Activated CD4-positive, alpha-beta T cell treated with anti-CD3 and anti-CD28 coated beads for 24 hours (primary cell): ENCODE measurements around the gene ZP1.
"Not testable (repeated sequence)": the region's sequence is repeated elsewhere in the genome, so short reads cannot be mapped to it uniquely, and the experiment has no call there.

Experiments
- DNase-seq, 2 donors: peaks; one replicate each; pipeline ENCODE4 v3.0.0-alpha.2; 2020; ENCODE audit warnings: low read depth in 2 of 2

ZP1 gene

DNA sequence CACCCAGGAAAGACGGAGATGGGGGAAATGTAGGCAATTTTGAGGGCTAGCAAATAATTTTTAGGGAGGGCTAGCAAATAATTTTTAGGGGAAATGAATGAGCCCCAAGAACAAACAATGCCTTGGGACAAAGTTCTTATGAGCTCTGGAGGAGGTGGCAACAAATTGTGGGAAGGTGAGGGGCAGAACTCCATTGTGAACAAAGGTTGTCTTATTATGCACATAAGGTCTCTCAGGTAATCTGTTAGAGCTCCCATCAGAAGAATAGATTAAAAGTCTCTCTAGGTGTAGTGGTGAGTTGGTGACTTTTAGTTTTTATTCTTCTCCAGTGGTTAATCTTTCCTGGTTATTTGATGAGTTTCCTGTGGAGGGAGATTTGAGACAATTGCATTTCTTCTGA, 41.5 kb downstream of the ZP1 start:
- DNase-seq, result no peak

DNA sequence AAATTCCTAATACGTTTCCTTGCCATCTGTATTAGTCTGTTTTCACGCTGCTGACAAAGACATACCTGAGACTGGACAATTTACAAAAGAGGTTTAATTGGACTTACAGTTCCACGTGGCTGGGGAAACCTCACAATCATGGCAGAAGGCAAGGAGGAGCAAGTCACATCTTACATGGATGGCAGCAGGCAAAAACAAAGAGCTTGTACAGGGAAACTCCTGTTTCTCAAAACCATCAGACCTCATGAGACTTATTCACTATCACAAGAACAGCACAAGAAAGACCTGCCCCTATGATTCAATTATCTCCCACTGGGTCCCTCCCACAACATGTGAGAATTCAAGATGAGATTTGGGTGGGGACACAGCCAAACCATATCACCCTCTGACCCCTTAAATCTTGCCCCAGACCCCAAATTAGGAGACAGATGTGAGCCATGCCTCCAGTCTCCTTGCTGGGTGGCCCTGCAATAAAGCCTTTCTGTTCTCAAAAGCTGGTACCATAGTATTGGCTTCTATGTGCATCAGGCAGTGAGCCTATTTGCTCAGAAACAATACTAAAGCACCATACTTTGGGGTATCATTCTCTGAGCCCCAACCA, 42.4 kb downstream of the ZP1 start:
- not testable (repeated sequence) for DNase-seq

DNA sequence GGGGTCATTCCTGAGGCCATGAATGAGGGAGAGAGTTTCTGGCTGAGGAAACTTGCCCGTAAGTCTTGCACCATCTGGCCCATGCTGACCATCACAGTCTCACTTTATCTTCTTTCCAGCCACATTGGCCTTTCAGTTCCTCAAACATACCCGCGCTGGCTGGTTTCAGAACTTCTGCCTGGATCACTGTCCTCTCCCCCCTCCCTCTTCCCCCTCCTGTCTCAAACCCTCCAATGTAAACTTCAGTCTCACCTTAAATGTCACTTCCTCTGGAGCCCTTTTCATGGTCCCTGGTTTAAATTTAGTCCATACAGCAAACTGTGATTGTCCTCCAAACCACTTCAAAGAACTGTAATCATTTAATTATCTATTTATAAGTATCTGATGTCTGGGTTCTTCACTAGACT, 42.9 kb downstream of the ZP1 start:
- no peak for DNase-seq

DNA sequence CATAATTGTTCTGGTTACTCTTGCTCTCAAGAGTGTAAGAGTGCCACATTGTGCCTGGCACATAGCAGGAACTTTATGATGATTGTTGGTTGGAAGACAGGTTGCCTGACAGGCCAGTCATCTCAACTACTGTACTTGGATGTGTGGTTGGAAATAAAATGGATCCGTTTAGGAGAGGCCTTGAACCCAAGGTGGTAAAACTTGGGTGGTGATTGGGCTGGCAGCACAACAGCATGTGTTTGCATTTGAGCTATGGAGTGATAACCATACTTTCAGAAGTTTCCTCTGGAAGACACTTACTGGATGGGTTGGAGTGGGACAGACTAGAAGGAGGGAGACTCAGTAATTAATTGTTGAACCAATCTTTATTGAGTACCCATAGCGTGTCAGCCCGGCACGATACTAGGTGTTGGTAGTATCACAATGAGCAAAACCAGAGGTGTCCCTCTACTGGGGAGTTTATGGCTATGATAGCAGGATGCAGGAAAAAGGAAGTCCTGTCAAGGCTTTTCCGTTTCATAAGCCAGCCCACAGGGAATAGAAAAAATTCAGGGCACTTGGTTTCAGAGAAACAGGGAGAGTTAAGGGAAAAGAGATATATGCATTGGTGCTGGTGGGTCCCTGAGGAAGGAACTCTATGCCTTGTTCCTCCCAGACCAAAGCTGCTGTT, 43.5 kb downstream of the ZP1 start:
- no peak for DNase-seq

DNA sequence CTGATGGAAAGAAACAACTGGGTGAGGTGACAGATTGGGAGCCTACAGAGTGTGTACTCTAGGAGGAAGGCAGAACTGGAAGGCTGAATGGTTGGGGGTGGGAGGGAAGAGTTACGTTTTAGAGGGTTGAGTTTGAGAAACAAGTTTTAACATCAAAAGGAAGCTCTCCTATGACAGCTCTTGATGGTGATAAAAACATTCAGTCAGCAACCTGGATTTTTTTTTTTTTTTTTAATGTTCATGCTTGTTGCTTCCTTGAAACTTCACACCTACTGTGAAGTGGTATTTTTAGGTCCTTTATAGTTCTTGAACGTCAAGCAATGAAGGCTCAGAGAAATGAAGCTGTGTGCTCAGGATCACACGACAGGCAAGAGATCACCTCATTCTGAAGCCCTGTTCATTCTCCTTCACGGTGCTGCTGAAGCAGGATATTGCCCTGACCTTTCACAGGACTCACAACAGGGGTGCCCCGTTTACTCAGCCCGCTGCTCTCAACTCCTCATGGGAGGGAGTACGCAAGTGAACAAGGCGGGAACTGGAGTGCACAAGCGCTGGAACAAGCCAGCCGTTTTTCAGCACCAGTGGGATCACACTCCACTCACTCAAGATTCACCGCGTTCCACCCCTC, 45.0 kb downstream of the ZP1 start:
- no peak for DNase-seq

DNA sequence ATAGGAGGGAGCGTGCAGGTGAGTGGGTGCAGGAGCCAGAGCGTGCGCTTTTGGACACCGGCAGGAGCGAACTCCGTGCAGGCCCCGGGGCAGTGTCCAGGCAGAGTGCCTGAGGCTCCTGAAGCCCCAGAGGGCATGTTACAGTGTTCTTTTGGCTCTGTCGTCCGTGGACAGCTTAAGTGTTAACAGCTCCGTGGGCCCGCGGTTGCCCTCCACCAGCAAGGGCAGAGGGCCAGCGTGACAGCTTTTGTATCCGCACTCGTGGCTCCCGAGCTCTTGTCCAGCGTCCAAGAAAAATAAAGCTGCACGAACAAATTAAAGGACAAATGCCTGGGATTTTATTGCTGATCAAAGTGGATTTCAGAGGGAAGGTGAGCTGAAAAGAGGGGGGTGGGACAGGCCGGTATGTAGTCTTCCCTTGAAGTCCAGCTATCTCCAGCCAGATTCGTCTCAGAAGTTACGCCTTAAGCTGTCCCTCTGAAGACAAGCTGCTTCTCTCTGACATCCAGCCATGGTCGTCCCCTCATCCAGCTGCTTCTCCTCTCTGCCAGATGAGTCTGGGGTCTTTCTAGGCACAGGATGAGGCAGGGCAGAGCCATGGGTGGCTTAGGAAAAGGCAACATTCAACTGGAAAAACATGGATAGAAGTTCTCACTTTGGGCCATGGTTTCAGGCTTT, 45.6 kb downstream of the ZP1 start:
- DNase-seq, result no peak

DNA sequence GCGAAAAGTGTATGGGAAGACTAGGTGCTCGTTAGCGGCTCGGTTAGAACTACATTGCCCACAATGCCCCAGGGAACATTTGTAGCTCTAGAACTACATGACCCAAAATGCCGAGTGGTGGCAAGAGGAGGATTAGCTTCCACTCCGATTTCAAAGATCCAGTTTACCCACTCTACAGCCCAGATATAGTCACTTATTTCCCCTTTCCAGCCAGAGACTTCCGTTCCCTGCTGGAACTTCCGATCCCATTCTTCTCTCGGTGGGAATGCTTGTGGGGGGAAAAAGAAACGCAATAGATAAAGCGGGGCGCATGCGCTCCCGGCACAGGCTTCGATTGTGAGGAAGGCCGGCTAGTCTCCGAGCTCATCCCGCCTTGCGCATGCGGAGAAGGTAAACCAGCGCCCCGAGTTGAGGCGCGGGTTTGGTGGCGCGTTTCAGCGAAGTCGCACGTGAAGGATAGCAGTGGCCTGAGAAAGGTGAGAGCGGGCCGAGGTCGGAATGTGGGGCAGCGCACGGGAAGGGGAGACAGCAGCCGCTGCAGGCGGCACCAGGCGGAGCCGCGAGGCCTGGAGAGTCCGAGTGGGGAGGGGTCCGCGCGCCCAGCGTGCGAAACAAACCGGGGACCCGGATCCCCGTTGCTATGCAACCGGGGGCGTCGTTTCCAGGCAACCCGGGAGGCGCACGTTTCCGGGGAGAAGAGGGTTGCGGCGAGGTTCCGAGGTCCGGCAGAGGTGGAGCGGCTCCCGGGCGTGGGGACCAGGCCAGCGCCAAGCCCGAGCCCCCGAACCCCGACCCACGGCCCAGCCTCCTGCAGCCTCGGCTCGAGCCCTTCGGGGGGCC, 46.7 kb downstream of the ZP1 start, which contains the start of gene TMEM109:
TMEM109 (plus strand) TSS at position 366 of the 840 bp plus-strand sequence. CDS start 5,536 bp downstream, outside the sequence.
- peak; percentile 76 to 80 for DNase-seq

DNA sequence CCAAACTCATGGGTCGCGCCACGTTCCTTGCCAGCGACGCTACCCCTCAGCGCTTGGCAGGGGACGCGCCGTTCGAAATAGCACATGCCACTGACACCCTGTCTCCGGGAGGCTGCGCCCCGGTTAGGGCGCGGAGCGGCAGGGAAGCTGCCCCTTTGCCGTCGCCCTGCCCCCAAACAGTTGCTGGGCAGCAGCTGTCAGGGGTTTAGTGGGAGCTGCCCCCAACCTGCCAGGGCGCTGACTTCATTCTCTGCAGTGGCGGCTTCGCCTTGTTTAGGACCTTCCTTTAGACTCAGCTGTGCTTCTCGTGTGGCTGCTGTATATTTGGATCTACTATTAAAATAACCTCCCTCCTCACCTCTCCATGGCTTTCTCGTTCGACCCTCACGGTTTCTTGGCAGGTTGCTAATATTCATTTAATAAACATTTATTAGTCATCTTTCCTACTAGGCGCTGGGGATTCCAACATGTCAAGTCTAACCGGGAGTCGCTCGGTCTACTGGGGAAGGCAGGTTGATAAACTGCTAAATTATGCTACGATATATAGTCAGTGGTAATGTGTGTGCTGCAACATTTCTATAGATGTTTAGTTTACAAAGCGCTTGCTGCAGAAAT, 47.4 kb downstream of the ZP1 start:
- no peak for DNase-seq

DNA sequence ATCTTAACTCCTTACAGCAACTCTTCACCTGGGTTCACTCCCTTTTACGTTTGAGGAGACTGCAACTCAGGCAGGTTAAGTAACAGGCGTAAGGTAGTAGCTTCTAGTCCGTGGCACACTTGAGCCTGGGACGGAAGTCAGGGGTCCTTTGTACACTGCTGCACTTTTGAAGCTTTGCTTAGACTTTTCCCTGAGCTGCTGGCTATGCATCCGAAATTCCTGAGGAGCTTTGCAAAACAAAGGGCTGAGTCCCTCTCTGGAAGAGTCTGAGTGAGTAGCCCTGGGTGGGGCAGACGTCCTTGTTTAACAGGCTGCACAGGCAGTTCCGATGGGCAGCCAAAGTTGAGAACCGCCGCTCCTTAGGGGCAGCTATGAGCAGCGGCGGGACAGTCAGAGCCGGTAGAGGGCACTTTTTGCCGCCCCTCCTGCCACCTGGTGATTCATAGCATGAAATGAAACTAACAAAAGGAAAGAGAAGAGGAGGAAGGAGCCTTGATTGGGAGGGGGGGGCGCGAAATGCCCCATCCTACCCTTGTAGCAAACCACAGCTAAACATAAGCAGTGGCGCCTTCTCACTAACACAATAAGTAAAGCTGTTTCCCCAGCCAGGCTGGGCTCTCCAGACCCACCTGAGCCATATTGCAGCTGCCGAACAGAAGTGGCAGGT, 48.0 kb downstream of the ZP1 start:
- DNase-seq, result peak; percentile 49 to 57

DNA sequence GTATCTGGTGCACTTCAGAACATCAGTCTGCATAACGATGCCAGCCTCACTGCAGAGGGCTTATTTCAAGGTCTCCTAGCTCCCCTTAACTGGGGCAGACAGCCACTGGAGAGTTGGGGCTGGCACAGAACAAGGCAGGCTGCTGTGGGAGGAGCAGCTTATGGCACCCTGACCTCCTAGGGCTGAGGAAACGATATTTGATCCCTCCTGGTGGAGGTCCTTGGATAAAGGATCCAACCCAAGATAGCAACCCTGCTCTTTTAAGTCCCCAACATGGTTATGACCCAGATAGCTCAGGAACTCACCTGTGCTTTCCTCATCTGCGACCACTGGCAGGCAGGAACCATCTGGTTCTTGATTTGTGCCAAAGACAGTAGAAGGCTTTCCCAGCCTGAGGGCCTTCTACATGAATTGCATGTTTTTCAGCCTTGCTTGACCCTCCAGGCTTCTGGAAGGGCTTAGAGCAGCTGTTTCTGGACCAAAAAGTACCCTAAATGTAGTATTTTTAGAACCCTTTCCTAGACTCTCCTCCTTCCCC, 49.4 kb downstream of the ZP1 start:
- no peak for DNase-seq

DNA sequence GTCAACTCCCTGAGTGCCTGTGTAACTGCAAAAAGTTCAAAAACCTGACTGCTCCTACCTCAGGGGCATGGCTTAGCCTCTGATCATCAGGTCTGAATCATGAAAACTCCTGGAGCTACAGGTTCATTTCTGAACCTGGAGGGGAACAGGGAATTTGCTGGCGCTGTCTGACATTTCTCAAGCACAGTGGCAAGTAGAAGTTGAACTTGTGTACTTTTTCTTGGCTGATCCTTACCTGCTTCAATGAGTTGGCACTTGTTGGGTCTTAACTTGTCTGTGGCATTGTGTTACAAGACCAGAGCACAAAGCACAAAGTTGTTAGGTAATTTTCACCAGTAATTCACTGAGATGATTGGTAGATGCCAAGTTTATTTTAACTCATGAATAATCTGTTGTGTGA, 49.9 kb downstream of the ZP1 start:
- DNase-seq, result no peak

DNA sequence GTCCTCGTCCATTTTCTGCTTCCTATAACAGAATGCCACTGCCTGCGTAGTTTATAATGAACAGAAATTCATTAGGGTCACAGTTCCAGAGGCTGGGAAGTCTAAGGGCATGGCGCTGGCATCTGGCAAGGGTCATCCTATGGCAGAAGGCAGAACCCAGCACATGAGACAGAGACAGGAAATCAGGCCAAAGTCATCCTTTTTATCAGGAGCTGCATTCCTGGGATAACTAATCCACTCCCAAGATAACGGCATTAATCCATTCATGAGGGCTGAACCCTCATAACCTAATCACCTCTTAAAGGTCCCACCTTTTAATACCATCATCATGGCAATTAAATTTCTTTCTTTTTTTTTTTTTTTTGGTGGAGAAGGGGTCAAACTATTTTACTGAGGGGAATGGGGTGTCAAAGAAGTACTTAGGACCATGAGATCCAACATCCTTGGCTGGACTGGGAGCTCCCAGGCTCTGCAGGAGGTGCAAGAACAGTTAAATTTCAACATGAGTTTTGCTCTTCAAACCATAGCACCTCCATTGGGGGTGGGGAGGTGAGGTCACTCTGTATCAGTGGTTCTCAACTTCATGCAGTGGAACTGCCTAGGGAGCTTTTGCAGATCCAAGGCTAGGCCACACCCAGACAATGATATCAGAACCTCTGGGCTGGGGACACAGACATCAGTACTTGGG, 51.1 kb downstream of the ZP1 start:
- DNase-seq, result no peak

DNA sequence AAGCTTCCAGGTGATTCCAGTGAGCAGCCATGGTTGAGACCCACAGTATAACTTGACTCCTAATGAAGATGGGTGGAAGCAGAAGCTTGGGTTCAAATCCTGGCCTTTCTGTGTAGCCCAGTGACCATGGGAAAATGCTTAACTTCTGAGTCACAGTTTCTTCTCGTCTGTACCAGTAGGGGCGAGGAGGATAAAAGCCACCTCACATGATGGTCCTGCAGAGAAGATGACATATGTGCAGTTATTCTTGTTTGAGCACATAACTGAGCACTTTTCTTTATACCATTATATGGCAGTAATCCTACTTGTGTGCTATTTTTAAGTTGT, 51.6 kb downstream of the ZP1 start:
- DNase-seq, result no peak

DNA sequence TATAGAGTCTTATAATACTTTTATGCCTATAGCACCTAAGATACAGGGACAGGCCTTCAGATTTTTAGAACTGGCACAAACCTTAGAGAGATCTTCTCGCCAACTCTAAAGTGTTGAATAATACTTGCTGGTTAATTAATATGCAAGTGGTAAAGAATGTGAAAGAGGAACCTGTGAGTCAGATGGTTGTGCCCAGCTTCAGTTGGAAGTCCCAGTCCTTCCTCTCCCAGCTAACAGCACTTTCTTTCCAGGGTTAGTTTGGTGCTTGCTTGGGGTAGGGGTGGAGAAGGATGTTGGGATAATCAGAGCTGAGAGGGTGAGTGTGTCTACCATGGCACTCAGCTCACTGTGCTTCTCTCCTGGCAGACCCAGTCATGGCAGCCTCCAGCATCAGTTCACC, 52.0 kb downstream of the ZP1 start:
- no peak for DNase-seq

DNA sequence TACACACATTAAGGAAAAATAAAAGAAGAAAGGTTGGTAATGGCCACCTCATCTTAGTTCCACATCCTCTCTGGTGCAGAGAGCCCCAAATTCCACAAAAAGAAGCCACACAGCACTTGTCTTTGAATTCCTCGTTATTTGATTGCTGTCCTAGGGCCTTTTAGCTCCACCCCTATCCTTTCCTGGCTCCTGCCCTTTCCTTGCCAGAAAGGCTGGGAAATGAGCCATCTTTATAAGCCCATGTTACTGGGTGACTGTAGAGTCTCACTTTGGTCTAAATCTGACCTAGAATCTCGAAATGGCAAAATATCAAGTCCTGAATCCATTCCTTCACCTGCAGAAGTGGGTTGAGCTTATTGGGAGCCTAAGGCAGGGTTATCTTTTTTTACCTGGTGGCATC, 52.6 kb downstream of the ZP1 start:
- DNase-seq, result no peak

DNA sequence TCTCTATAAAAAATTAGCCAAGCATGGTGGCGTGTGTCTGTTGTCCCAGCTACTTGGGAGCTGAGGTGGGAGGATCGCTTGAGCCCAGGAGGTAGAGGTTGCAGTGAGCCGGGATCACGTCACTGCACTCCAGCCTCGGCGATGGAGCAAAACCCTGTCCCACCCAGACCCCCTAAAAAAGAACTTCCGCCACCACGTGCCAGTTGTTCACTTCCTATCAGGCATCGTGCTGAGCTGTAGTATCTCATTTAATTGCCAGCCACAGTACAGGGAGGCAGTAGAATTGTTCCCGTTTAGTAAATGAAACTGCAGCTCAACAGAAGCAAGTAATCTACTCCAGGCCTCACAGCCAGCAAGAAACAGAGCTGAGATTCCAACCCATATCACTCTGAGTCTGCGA, 53.9 kb downstream of the ZP1 start:
- no peak for DNase-seq

DNA sequence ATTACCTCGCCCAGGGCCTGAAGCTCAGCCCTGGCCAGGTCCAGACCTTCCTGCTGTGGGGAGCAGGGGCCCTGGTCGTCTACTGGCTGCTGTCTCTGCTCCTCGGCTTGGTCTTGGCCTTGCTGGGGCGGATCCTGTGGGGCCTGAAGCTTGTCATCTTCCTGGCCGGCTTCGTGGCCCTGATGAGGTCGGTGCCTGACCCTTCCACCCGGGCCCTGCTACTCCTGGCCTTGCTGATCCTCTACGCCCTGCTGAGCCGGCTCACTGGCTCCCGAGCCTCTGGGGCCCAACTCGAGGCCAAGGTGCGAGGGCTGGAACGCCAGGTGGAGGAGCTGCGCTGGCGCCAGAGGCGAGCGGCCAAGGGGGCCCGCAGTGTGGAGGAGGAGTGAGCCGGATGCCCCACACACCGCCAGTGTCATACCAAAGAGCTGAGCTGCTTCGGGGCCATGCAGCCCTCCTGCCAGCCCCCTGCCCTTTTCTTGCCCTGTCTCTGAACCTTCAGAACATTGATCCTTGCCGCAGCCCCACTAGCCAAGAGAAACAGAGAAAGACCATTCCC, 54.5 kb downstream of the ZP1 start:
- no peak for DNase-seq

DNA sequence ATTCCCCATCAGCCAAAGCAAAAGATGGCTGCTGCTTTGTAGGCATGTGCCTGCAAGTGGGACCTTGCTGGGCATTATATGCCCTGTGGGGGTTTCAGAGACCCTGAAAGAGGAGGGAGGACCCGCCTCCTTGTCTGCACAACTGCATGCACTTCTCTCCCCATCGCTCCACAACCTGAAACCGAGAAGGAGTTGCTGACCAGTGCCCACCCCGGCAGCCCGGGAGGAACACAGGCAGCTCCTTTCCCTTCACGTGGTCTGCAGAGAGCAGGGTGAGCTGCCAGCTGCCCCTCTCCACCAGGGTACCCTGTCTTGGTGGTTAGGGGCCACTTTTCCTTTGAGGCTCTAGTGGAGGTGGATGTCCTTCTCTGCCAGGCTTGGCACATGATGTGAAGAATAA, 55.6 kb downstream of the ZP1 start:
- no peak for DNase-seq

DNA sequence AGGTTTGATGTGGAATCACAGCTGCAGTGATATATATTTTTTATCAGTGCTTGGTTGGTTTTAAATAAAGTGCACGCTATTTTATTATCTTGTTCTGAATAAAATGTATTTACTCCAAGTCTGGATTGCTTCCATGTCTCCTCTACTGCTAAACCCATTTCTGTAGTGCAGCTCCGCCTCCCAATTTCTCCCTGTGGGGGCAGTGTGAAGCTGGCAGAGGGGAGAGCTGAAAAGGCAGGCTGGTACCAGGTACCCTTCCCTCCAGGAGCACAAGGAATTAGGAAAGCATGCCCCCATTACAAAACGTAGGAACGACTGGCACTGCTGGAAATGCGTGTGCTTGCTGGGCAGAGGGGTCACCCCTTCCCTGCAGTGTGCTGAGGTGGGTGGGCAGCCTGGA, 56.0 kb downstream of the ZP1 start:
- no peak for DNase-seq

DNA sequence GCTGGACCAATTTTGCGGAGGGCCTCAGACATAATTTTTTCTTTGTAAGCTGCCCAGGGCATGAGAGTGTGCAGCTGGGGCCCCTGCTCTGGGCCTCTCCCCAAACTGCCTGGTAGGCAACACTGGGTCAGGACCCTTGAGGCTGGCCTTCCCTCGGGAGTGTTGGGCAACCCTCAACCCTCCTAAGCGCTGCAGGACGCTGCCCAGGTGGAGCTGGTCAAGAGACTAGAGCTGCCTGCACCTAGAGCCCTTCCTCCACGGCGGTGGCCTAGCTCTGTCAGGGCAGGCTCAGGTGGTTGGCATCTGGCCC, 56.4 kb downstream of the ZP1 start:
- DNase-seq, result no peak
